ENCODE results near the gene EVA1C.
"Not testable (repeated sequence)": the region's sequence is repeated elsewhere in the genome, so short reads cannot be mapped to it uniquely, and the experiment has no call there.

Gene EVA1C, protein sequence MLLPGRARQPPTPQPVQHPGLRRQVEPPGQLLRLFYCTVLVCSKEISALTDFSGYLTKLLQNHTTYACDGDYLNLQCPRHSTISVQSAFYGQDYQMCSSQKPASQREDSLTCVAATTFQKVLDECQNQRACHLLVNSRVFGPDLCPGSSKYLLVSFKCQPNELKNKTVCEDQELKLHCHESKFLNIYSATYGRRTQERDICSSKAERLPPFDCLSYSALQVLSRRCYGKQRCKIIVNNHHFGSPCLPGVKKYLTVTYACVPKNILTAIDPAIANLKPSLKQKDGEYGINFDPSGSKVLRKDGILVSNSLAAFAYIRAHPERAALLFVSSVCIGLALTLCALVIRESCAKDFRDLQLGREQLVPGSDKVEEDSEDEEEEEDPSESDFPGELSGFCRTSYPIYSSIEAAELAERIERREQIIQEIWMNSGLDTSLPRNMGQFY

DNA sequence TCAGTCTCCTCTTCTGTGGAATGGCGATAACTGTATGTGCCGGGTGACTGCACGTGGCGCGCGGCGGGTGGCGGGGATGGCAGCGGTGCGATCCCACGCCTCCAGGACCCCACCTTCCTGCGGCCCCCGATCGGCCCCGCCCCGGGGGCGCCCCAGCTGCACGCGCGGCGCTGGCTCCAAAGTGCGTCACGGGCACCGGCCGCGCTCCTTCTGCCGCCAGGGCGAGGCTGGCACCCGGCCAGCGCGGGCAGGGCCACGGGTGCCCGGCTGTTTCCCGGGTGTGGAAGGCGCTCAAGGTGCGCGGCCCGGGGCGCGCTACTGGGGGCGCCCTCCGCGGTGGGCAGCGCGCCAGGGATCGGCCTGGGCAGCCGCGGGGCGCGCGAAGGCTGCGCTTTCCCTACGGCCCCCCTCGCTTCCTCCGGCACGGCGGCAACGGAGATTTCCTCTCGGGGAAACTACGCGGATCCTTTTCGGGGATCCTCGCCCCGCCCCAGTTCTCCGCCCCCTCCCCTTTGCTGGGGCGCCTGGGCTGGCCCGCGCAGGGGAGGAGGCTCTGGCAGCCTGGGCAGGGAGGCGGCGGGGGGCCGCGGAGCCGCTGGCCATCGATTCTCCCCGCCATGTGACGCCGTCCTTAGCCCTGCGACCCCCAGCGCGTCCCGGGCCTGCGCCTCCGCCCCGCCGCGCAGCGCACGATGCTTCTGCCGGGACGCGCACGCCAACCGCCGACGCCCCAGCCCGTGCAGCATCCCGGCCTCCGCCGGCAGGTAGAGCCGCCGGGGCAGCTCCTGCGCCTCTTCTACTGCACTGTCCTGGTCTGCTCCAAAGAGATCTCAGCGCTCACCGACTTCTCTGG lies at the start of gene EVA1C:
Gene EVA1C (plus strand): TSS at position 545 of the 853 bp plus-strand sequence. CDS start 148 bp downstream, at position 693.
- peak; percentile 75 for ATAC-seq (ENCODE audit: low read depth)
- H3K9me3 Mint-ChIP-seq, result no peaks in the 10 kb centered on the region
- H3K4me1 Mint-ChIP-seq, result peaks cover 8% of the 10 kb centered on the region
- peak; percentile 10 to 27 for DNase-seq (ENCODE audit: low spot score in 2 of 2)
- peaks cover 14% of the 10 kb centered on the region for H3K27me3 Mint-ChIP-seq
- H3K4me3 Mint-ChIP-seq, result peak within 1 kb of the TSS; percentile 87
- no peaks in the 10 kb centered on the region for H3K36me3 Mint-ChIP-seq
- peak within 1 kb of the TSS; percentile 15 for H3K27ac Mint-ChIP-seq

DNA sequence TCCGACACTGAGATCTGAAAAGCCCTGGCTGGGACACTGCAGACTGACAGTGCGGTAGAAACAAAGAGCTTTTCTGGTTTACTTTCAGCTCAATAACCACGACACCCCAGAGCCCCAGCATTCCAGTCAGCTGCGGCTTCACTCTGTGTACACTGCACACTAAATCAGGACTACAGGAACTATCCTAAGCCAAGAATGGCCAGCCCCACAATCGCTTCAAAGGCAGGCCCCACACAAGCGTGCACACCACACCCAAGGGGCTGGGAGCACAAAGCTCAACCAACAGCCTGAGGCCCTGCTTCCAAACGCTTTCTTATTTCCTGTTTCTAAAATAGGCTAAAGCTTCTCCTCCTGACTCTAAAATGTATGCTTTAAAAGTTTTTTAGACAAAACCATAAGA lies 48.1 kb upstream of the EVA1C start:
- Mint-ChIP-seq H3K27me3 (no peaks in the 10 kb centered on the region), H3K4me3 (no peak overlapping the region), H3K36me3 (peaks cover 52% of the 10 kb centered on the region), H3K27ac (no peak overlapping the region), H3K9me3 (no peaks in the 10 kb centered on the region), H3K4me1 (no peaks in the 10 kb centered on the region)
- DNase-seq (ENCODE audit: low spot score in 2 of 2), result no peak
- no peak for ATAC-seq (ENCODE audit: low read depth)

DNA sequence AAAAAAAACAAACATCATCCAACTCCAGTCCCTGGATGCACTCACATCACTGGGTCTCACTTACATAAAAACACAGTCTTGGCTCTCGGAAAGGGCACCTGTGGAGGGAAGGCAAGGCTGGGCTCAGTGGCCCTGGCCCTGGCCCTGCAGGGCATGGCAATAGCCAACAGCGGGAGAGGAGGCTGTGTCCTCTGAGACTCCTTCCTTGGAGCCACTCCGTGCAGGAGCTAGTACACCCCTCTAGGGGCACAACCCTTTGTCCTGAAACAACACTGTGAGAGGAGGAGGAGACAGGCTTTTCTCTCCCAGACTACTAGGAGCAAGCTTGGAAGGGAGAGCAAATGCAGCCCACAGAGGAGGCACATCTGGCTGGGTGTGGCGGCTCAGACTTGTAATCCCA lies 47.7 kb upstream of the EVA1C start:
- Mint-ChIP-seq H3K36me3 (peaks cover 50% of the 10 kb centered on the region), H3K4me3 (no peak overlapping the region), H3K4me1 (no peaks in the 10 kb centered on the region), H3K27ac (no peak overlapping the region), H3K9me3 (no peaks in the 10 kb centered on the region), H3K27me3 (no peaks in the 10 kb centered on the region)
- ATAC-seq (ENCODE audit: low read depth) (no peak), DNase-seq (ENCODE audit: low spot score in 2 of 2) (no peak)

- ATAC-seq (ENCODE audit: low read depth) (no peak), DNase-seq (ENCODE audit: low spot score in 2 of 2) (no peak)
- peaks cover 46% of the 10 kb centered on the region for H3K36me3 Mint-ChIP-seq
- H3K4me1 Mint-ChIP-seq, result no peaks in the 10 kb centered on the region
- no peak overlapping the region for H3K27ac Mint-ChIP-seq
- H3K4me3 Mint-ChIP-seq, result no peak overlapping the region
- no peaks in the 10 kb centered on the region for H3K27me3 Mint-ChIP-seq
- H3K9me3 Mint-ChIP-seq, result no peaks in the 10 kb centered on the region
These were observed 46.3 kb upstream of the EVA1C start for GRCh38 chr21:32366191-32366590.

GRCh38 chr21:32367158-32367557 lies 45.3 kb upstream of the EVA1C start:
- no peak for DNase-seq (ENCODE audit: low spot score in 2 of 2)
- no peak for ATAC-seq (ENCODE audit: low read depth)
- H3K4me1 Mint-ChIP-seq, result no peaks in the 10 kb centered on the region
- no peak overlapping the region for H3K27ac Mint-ChIP-seq
- H3K36me3 Mint-ChIP-seq, result peaks cover 47% of the 10 kb centered on the region
- H3K4me3 Mint-ChIP-seq, result no peak overlapping the region
- H3K27me3 Mint-ChIP-seq, result no peaks in the 10 kb centered on the region
- H3K9me3 Mint-ChIP-seq, result no peaks in the 10 kb centered on the region

DNA sequence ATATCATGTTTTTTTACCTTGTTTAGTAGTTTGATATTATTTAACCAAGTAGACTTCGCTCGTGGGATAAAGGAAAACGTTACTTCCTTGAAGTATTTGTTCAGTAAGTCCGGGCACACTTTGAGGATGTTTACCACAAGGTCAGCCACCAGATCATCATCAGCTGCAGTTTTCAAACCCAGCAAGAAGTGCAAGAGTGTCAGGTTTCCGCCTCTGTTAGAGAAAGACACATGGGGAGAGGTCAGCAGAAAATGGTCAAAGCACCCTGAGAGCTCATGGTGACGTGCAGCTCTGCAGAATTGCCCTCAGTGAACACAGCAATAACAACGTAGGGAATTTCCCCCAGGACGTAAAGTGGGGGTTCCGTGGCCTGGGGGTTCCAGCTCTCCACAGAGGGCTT lies 44.1 kb upstream of the EVA1C start:
- Mint-ChIP-seq H3K4me3 (no peak overlapping the region), H3K27ac (no peak overlapping the region), H3K4me1 (no peaks in the 10 kb centered on the region), H3K9me3 (no peaks in the 10 kb centered on the region), H3K27me3 (no peaks in the 10 kb centered on the region), H3K36me3 (peaks cover 45% of the 10 kb centered on the region)
- no peak for DNase-seq (ENCODE audit: low spot score in 2 of 2)
- ATAC-seq (ENCODE audit: low read depth), result no peak

GRCh38 chr21:32368961-32369360 lies 43.5 kb upstream of the EVA1C start:
- H3K4me3 Mint-ChIP-seq; H3K4me1 Mint-ChIP-seq; H3K27me3 Mint-ChIP-seq; H3K27ac Mint-ChIP-seq; H3K9me3 Mint-ChIP-seq; DNase-seq (ENCODE audit: low spot score in 2 of 2); ATAC-seq (ENCODE audit: low read depth): not testable (repeated sequence)
- peaks cover 43% of the 10 kb centered on the region for H3K36me3 Mint-ChIP-seq

DNA sequence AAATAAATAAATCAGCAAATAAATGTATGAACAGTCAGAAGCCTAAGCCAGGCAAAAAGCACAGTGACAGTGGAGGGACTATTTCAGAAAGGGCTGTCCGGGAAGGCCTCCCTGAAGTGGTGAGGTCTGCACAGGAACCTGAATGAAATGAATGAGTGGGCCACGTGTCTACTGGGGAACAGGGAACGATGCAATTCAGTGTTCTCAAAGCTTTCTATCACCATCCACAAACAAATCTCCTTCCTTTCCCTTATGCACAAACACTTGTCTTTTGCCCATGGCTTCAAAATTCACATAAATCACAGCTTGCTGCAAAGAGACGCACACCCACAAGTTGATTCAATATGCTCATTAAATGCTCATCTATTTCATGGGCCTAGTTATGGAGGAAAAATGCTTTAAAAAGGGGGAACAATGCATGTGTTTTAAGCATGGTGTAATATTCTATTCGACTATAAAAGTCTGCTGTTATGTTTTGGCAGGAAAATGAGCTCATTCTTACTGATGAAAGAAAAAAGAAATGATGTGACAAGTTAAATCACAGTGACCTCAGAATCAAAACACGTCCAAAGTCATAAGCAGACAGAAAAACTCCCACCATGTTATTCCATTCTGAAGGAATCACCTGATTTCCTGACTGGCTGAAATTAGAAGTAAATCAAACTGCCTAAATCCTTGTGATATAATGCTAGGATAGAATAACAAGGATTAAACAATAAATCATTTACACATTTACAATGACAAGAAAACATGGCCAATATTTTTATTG lies 41.3 kb upstream of the EVA1C start:
- Mint-ChIP-seq H3K27me3 (no peaks in the 10 kb centered on the region), H3K4me3 (no peak overlapping the region), H3K36me3 (peaks cover 36% of the 10 kb centered on the region), H3K4me1 (no peaks in the 10 kb centered on the region), H3K27ac (no peak overlapping the region), H3K9me3 (no peaks in the 10 kb centered on the region)
- no peak for ATAC-seq (ENCODE audit: low read depth)
- no peak for DNase-seq (ENCODE audit: low spot score in 2 of 2)

DNA sequence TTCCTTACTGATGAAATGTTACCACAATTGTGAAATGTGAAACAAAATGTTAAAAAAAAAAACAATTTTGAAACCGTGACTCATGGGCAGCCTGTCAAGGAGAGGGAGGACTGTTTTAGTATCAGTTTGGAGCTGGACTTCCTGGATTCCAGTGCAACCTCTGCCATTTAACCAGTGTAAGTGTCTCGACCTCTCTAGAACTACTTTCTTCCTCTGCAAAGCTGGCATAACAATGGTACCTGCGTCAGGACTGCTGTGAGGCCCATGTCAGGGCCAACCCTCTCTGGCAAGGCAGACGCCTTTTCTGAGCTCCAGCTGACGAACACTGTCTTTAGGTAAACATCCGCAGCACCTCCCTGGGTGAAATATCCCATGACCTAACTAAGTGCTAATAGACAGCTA lies 40.6 kb upstream of the EVA1C start:
- Mint-ChIP-seq H3K27me3 (no peaks in the 10 kb centered on the region), H3K27ac (no peak overlapping the region), H3K4me1 (no peaks in the 10 kb centered on the region), H3K36me3 (peaks cover 34% of the 10 kb centered on the region), H3K4me3 (no peak overlapping the region), H3K9me3 (no peaks in the 10 kb centered on the region)
- DNase-seq (ENCODE audit: low spot score in 2 of 2), result no peak
- no peak for ATAC-seq (ENCODE audit: low read depth)

DNA sequence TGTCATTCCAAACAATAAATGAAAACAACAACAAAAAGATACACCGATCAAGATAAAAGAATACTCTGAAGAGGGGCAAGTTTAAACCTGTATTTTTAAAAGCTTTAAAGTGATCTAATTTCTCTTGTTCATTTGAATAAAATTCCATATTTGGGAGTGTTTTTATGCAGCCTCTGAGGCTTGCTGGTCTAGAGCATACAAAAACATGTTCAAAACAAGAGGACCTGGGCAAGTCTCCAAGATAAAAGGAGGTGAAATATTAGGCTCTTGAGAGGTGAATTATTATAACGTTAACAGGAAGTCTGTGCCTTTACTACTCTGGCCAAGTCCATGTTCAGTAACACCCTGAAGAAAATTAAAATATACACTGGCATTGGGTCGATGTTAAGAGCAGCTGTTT lies 39.8 kb upstream of the EVA1C start:
- peaks cover 34% of the 10 kb centered on the region for H3K36me3 Mint-ChIP-seq
- H3K27ac Mint-ChIP-seq, result no peak overlapping the region
- DNase-seq (ENCODE audit: low spot score in 2 of 2), result no peak
- H3K27me3 Mint-ChIP-seq, result no peaks in the 10 kb centered on the region
- no peak overlapping the region for H3K4me3 Mint-ChIP-seq
- no peak for ATAC-seq (ENCODE audit: low read depth)
- H3K9me3 Mint-ChIP-seq, result no peaks in the 10 kb centered on the region
- H3K4me1 Mint-ChIP-seq, result no peaks in the 10 kb centered on the region

- ATAC-seq (ENCODE audit: low read depth), result no peak
- peaks cover 24% of the 10 kb centered on the region for H3K36me3 Mint-ChIP-seq
- no peak overlapping the region for H3K4me3 Mint-ChIP-seq
- no peak for DNase-seq (ENCODE audit: low spot score in 2 of 2)
- no peak overlapping the region for H3K27ac Mint-ChIP-seq
- H3K9me3 Mint-ChIP-seq, result no peaks in the 10 kb centered on the region
- no peaks in the 10 kb centered on the region for H3K4me1 Mint-ChIP-seq
- H3K27me3 Mint-ChIP-seq, result no peaks in the 10 kb centered on the region
These were observed 35.0 kb upstream of the EVA1C start for GRCh38 chr21:32377506-32377905.

GRCh38 chr21:32377991-32378390 lies 34.5 kb upstream of the EVA1C start:
- Mint-ChIP-seq H3K36me3 (peaks cover 25% of the 10 kb centered on the region), H3K4me3 (no peak overlapping the region), H3K4me1 (no peaks in the 10 kb centered on the region), H3K27me3 (no peaks in the 10 kb centered on the region), H3K27ac (no peak overlapping the region), H3K9me3 (no peaks in the 10 kb centered on the region)
- DNase-seq (ENCODE audit: low spot score in 2 of 2) (no peak), ATAC-seq (ENCODE audit: low read depth) (no peak)

- DNase-seq (ENCODE audit: low spot score in 2 of 2) (no peak), ATAC-seq (ENCODE audit: low read depth) (no peak)
- Mint-ChIP-seq H3K36me3 (peaks cover 31% of the 10 kb centered on the region), H3K4me3 (no peak overlapping the region), H3K27me3 (no peaks in the 10 kb centered on the region), H3K4me1 (no peaks in the 10 kb centered on the region), H3K27ac (no peak overlapping the region), H3K9me3 (no peaks in the 10 kb centered on the region)
These were observed 33.5 kb upstream of the EVA1C start for GRCh38 chr21:32378956-32379355.

- H3K4me1 Mint-ChIP-seq, result peaks cover 2% of the 10 kb centered on the region
- no peaks in the 10 kb centered on the region for H3K27me3 Mint-ChIP-seq
- DNase-seq (ENCODE audit: low spot score in 2 of 2) (no peak), ATAC-seq (ENCODE audit: low read depth) (no peak)
- no peak overlapping the region for H3K27ac Mint-ChIP-seq
- H3K36me3 Mint-ChIP-seq, result peaks cover 42% of the 10 kb centered on the region
- H3K4me3 Mint-ChIP-seq, result no peak overlapping the region
- no peaks in the 10 kb centered on the region for H3K9me3 Mint-ChIP-seq
These were observed 31.6 kb upstream of the EVA1C start for GRCh38 chr21:32380940-32381339.

All from memory B cell (primary cell).